H1 (cell line): Measurements from ENCODE around the gene SOST.

ENCODE experiments used
- EZH2 ChIP-seq: fragments of 200-600 bp; sonication (generic); IDR thresholded peaks from 2 replicates; pipeline ENCODE4 v1.7.1; 2012; ENCODE audit warnings: low read depth, mild to moderate bottlenecking, moderate library complexity, low read length, inconsistent platforms; ENCODE audit not compliant: severe bottlenecking
- GTF2F1 ChIP-seq: IDR thresholded peaks from 2 replicates; pipeline ENCODE4 v1.6.1; 2012; ENCODE audit warnings: low read depth, low read length, improper control_type of control experiment, borderline replicate concordance
- NRF1 ChIP-seq: IDR thresholded peaks from 2 replicates; pipeline ENCODE4 v1.6.1; 2011; ENCODE audit warnings: mild to moderate bottlenecking, low read depth, low read length, improper control_type of control experiment
- POLR2A ChIP-seq, 2 experiments: IDR thresholded peaks; 1 replicate in 1 of 2; 2 replicates in 1 of 2; pipeline ENCODE4 v1.6.1; 2011; ENCODE audit warnings: low read depth in 2 of 2, low read length in 2 of 2, mild to moderate bottlenecking in 2 of 2; ENCODE audit errors: control extremely low read depth in 1 of 2
- POLR2AphosphoS5 ChIP-seq: IDR thresholded peaks from 2 replicates; pipeline ENCODE4 v1.6.1; 2011; ENCODE audit warnings: low read depth, low read length
- RBBP5 ChIP-seq: IDR thresholded peaks from 2 replicates; pipeline ENCODE4 v1.7.1; 2012; ENCODE audit warnings: low read depth, mild to moderate bottlenecking, inconsistent platforms, low read length, moderate library complexity, borderline replicate concordance
- SP1 ChIP-seq: IDR thresholded peaks from 2 replicates; pipeline ENCODE4 v1.6.1; 2011; ENCODE audit warnings: low read depth, low read length
- SUZ12 ChIP-seq: fragments of 200-600 bp; sonication (generic); IDR thresholded peaks from 2 replicates; pipeline ENCODE4 v1.6.1; 2012; ENCODE audit warnings: mild to moderate bottlenecking, inconsistent platforms, low read length, moderate library complexity, mixed read lengths
- ZNF274 ChIP-seq: IDR thresholded peaks from 2 replicates; pipeline ENCODE4 v1.7.0; 2012; ENCODE audit warnings: low read length, borderline replicate concordance; ENCODE audit errors: extremely low read depth
- TF ChIP-seq, protein P1 (sequence below), 3 experiments: IDR thresholded peaks; 1 replicate in 2 of 3; 2 replicates in 1 of 3; pipeline versions ENCODE4 v1.5.1 to v1.6.1; 2011; ENCODE audit warnings: low read length in 3 of 3, mild to moderate bottlenecking in 3 of 3, inconsistent platforms in 2 of 3, low read depth in 1 of 3, moderate library complexity in 1 of 3; ENCODE audit not compliant: insufficient read depth in 1 of 3; ENCODE audit errors: control extremely low read depth in 1 of 3

DNA sequence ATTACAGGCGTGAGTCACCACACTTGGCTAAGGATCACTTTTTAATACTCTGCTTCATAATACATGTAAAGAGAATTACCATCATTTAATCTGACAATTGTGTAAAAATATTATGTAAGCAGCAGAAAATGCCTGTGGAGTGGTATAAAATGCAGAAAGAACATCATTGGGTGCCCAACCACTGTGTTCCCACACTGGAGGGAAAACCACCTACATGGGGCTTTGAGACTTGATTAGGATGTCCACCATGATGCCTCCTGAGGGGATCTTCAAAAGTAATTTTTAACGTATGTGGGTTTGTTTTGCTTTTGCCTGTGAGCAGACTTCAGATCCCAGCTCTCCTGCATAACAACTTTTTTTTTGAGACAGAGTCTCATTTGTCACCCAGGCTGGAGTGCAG is 40.5 kb upstream of the SOST start:
- TF ChIP-seq, protein P1, sequence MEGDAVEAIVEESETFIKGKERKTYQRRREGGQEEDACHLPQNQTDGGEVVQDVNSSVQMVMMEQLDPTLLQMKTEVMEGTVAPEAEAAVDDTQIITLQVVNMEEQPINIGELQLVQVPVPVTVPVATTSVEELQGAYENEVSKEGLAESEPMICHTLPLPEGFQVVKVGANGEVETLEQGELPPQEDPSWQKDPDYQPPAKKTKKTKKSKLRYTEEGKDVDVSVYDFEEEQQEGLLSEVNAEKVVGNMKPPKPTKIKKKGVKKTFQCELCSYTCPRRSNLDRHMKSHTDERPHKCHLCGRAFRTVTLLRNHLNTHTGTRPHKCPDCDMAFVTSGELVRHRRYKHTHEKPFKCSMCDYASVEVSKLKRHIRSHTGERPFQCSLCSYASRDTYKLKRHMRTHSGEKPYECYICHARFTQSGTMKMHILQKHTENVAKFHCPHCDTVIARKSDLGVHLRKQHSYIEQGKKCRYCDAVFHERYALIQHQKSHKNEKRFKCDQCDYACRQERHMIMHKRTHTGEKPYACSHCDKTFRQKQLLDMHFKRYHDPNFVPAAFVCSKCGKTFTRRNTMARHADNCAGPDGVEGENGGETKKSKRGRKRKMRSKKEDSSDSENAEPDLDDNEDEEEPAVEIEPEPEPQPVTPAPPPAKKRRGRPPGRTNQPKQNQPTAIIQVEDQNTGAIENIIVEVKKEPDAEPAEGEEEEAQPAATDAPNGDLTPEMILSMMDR (IDR thresholded peaks at IDR 0.05; ENCODE audit: control extremely low read depth in 1 of 3, insufficient read depth in 1 of 3, low read depth in 1 of 3, low read length in 3 of 3) = no peak
- TF ChIP-seq NRF1 (no peak), ZNF274 (no peak), POLR2A (IDR thresholded peaks at IDR 0.05; ENCODE audit: control extremely low read depth in 1 of 2, low read depth in 2 of 2, low read length in 2 of 2) (no peak), SUZ12 (no peak), RBBP5 (no peak), GTF2F1 (no peak), EZH2 (no peak), POLR2AphosphoS5 (no peak), SP1 (no peak)
